ENCODE data around the gene VAC14.

DNA sequence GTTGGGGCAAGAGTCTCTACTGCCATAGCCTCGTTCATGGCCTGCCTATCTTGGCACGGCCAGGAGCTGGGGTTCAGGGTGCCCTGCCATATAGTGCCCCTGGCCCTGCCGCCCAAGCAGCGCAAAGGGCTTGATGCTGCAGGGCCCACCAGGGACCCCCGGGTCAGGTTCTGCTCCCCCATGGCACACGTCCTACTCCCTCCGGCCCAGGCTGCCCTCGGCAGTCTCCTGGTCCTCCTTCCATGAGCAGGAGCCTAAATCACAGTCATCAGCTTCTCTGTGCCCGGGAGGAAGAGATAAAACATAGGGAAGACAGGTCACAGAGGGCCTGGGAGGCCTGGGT is 59.2 kb downstream of the VAC14 start:
- TF ChIP-seq POLR2A (IDR thresholded peaks at IDR 0.05; ENCODE audit: low read depth, low read length) (no peak), POLR2AphosphoS5 (IDR thresholded peaks at IDR 0.05; ENCODE audit: low read depth, low read length) (no peak), TAF1 (IDR thresholded peaks at IDR 0.05; ENCODE audit: borderline replicate concordance, low read depth, low read length) (no peak)
